ENCODE results near the gene RAD51. TPM values are rescaled to one million over a fixed set of nuclear protein-coding genes. Genes with fewer than 3 reads are reported as not detected.

The RAD51 gene
- total RNA-seq, 1 donor from 2014 or later: 13.2 TPM

- Mint-ChIP-seq H3K27me3 (no peaks in the 10 kb centered on the region), H3K27ac (no peak overlapping the region), H3K36me3 (ENCODE audit: insufficient read depth) (peaks cover 4% of the 10 kb centered on the region), H3K9me3 (ENCODE audit: low read depth) (no peaks in the 10 kb centered on the region), H3K4me3 (ENCODE audit: low read depth) (no peak overlapping the region), H3K4me1 (ENCODE audit: low read depth) (peaks cover 21% of the 10 kb centered on the region)
- TF ChIP-seq CTCF (IDR thresholded peaks at IDR 0.05; ENCODE audit: unreplicated experiment): no peak
- no peak for DNase-seq (ENCODE audit: low spot score, unreplicated experiment)
Observed at GRCh38 chr15:40739047-40739446, 44.1 kb downstream of the RAD51 start.

DNA sequence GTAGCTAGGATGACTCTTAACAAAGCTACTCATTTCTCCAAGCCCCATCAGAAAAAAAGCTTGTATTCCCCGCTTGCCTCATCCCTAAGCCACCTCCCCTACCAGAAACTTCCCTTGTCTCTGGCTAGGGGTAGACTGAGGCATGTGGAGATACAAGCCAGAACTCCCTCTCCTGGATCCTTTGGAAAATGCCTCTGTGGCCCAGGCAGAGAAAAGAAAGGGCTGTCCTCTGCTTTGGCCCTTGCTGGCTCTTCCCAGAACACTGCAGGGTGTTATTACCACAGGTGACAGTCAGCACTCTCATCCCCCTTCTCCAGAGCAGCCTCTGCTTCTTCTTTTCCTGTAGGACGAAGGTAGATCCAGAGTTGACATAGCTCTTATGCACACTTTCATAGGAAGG is 44.9 kb downstream of the RAD51 start:
- no peaks in the 10 kb centered on the region for H3K9me3 Mint-ChIP-seq (ENCODE audit: low read depth)
- no peak overlapping the region for H3K4me3 Mint-ChIP-seq (ENCODE audit: low read depth)
- no peak for DNase-seq (ENCODE audit: low spot score, unreplicated experiment)
- H3K27me3 Mint-ChIP-seq: no peaks in the 10 kb centered on the region
- peaks cover 4% of the 10 kb centered on the region for H3K36me3 Mint-ChIP-seq (ENCODE audit: insufficient read depth)
- H3K27ac Mint-ChIP-seq: no peak overlapping the region
- H3K4me1 Mint-ChIP-seq (ENCODE audit: low read depth): peaks cover 21% of the 10 kb centered on the region
- no peak for TF ChIP-seq CTCF (IDR thresholded peaks at IDR 0.05; ENCODE audit: unreplicated experiment)

- H3K36me3 Mint-ChIP-seq (ENCODE audit: insufficient read depth): peaks cover 3% of the 10 kb centered on the region
- H3K4me1 Mint-ChIP-seq (ENCODE audit: low read depth): no peaks in the 10 kb centered on the region
- no peak overlapping the region for H3K4me3 Mint-ChIP-seq (ENCODE audit: low read depth)
- TF ChIP-seq CTCF (IDR thresholded peaks at IDR 0.05; ENCODE audit: unreplicated experiment): no peak
- H3K9me3 Mint-ChIP-seq (ENCODE audit: low read depth): no peaks in the 10 kb centered on the region
- no peak overlapping the region for H3K27ac Mint-ChIP-seq
- H3K27me3 Mint-ChIP-seq: no peaks in the 10 kb centered on the region
- no peak for DNase-seq (ENCODE audit: low spot score, unreplicated experiment)
Observed at GRCh38 chr15:40743485-40743901, 48.5 kb downstream of the RAD51 start.

DNA sequence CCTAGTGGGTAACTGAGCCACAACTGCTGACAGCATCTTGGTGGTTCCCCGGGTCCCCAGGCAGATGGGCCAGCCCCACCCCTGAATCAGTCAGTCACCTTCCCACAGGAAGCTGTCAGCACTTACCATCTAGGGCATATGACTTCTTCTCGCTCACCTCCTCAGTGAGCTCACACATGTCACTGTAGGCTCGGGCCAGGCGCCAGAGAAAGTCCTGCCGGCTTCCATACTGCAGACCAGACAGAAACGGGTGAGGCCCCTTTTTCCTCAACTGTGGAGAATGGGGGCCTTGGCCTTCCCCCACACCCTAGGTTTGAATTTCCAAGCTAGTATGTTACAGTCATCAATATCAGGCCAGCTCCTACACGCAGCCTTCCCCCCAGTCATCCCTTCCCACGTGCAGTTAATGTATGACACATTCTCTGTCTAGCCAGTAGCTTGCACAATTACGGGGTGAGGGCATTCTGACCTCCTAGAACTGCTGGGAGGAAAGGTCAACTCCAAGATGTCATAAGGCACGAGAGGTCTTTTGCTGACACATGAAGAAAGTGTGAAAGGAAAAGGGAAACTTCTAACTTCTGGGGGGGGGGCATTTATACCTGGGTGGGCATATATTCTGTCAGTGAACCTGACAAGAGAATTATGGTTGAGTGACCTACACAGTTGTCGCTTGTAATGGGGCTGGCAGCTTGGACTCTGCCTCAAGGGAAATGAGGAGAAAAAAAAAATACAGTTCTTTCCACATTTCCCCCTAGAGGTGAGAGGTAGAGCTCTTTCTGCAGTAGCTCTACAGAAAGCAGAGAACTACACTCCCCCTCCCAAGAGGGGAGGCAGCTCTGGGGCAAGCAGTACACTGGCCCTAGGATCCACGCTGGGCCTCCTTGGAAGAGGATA is 49.2 kb downstream of the RAD51 start:
- TF ChIP-seq CTCF (IDR thresholded peaks at IDR 0.05; ENCODE audit: unreplicated experiment): peak; percentile 10
- Mint-ChIP-seq H3K27ac (no peak overlapping the region), H3K4me1 (ENCODE audit: low read depth) (no peaks in the 10 kb centered on the region), H3K4me3 (ENCODE audit: low read depth) (no peak overlapping the region), H3K9me3 (ENCODE audit: low read depth) (no peaks in the 10 kb centered on the region), H3K36me3 (ENCODE audit: insufficient read depth) (peaks cover 3% of the 10 kb centered on the region), H3K27me3 (no peaks in the 10 kb centered on the region)
- no peak for DNase-seq (ENCODE audit: low spot score, unreplicated experiment)

DNA sequence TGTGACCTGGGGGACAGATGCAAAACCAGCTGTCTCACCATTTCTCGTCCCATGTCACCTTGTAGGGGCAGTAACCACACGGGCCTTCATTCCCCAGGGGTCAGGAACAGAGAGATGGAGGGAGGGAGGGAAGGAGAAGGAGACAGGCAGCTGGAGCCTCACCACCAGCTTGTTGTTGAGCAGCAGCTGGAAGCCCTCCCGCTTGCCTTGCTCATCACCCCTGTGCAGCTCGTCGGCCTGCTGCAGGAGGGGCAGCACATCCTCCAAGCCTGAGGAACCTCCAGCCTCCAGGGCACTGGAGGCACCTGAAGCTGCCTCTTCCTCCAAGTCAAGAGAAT is 49.8 kb downstream of the RAD51 start:
- Mint-ChIP-seq H3K36me3 (ENCODE audit: insufficient read depth) (peaks cover 4% of the 10 kb centered on the region), H3K27me3 (no peaks in the 10 kb centered on the region), H3K4me3 (ENCODE audit: low read depth) (no peak overlapping the region), H3K9me3 (ENCODE audit: low read depth) (no peaks in the 10 kb centered on the region), H3K27ac (no peak overlapping the region), H3K4me1 (ENCODE audit: low read depth) (no peaks in the 10 kb centered on the region)
- DNase-seq (ENCODE audit: low spot score, unreplicated experiment): no peak
- no peak for TF ChIP-seq CTCF (IDR thresholded peaks at IDR 0.05; ENCODE audit: unreplicated experiment)
